Kidney epithelial cell (primary cell): Measurements from ENCODE around the gene NOXA1. TPM values are rescaled to one million over a fixed set of nuclear protein-coding genes. Genes with fewer than 3 reads are reported as not detected.

Experiments used
- DNase-seq: peaks from one replicate; pipeline ENCODE4 v3.0.0-alpha.2; 2010; ENCODE audit warnings: low read depth
- H3K27me3 ChIP-seq: 2 replicates; pipeline ENCODE4 v1.6.0; 2011; ENCODE audit warnings: low read length; ENCODE audit not compliant: control insufficient read depth, insufficient read depth
- H3K36me3 ChIP-seq: 2 replicates; pipeline ENCODE4 v1.5.1; 2011; ENCODE audit warnings: low read length; ENCODE audit not compliant: control insufficient read depth, insufficient read depth
- H3K4me3 ChIP-seq: 2 replicates; pipeline ENCODE4 v1.5.1; 2011; ENCODE audit warnings: low read depth, mild to moderate bottlenecking, control low read depth, low read length
- total RNA-seq: library from RNA; depleted of rRNA; stranded (reverse); fragments of >200 nt; gene quantifications from 2 replicates; pipeline ENCODE4 v1.2.3, GENCODE V29; 2015
- TF ChIP-seq, protein P1 (sequence below): IDR thresholded peaks from 2 replicates; pipeline ENCODE4 v1.5.1; 2011; ENCODE audit warnings: mild to moderate bottlenecking, moderate library complexity, low read length, control low read depth, inconsistent platforms; ENCODE audit not compliant: insufficient read depth, poor library complexity, severe bottlenecking

The NOXA1 gene
- total RNA-seq, 1 donor from 2014 or later, result 0.84 TPM

DNA sequence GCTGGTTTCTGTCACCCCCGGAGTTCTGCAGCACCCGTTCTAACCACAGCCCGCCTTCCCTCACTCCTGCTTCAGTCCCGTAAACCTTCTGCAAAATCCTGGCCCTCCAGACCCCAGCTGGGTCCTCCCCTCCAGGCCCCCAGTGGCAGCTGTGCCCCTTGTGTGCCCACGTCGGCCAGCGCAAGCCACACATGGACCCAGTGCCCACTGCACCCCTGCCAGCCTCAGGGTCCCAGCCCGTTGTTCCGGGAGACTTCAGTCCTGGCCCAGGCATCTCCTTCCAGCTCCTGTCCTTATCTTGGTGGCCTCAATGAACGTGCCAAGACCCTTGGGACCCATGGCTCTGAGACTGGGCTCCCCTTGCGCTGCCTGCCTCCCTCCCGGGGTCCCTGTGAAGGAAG, 43.4 kb upstream of the NOXA1 start:
- H3K4me3 ChIP-seq, result no peak overlapping the region
- TF ChIP-seq, protein P1, sequence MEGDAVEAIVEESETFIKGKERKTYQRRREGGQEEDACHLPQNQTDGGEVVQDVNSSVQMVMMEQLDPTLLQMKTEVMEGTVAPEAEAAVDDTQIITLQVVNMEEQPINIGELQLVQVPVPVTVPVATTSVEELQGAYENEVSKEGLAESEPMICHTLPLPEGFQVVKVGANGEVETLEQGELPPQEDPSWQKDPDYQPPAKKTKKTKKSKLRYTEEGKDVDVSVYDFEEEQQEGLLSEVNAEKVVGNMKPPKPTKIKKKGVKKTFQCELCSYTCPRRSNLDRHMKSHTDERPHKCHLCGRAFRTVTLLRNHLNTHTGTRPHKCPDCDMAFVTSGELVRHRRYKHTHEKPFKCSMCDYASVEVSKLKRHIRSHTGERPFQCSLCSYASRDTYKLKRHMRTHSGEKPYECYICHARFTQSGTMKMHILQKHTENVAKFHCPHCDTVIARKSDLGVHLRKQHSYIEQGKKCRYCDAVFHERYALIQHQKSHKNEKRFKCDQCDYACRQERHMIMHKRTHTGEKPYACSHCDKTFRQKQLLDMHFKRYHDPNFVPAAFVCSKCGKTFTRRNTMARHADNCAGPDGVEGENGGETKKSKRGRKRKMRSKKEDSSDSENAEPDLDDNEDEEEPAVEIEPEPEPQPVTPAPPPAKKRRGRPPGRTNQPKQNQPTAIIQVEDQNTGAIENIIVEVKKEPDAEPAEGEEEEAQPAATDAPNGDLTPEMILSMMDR, result no peak
- no peak for DNase-seq
- H3K27me3 ChIP-seq, result no peaks in the 10 kb centered on the region
- no peaks in the 10 kb centered on the region for H3K36me3 ChIP-seq

DNA sequence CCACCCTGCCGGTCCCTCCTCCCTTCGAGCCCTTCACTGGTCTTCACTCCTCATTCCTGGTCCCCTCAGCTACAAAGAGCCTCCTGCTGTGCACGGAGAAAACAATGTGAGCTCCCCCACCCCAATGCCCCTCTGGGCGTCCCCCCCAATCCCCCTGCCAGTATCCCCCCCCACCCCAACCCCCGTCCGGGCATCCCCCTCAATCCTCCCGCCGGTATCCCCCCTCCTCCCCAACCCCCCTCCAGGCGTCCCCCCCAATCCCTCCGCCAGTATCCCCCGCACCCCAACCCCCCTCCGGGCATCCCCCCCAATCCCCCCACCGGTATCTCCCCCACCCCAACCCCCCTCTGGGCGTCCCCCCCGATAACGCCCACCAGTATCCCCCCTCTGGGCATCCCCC, 43.0 kb upstream of the NOXA1 start:
- Histone ChIP-seq H3K27me3 (no peaks in the 10 kb centered on the region), H3K4me3 (no peak overlapping the region), H3K36me3 (no peaks in the 10 kb centered on the region)
- DNase-seq, result no peak
- TF ChIP-seq, protein P1, result no peak

DNA sequence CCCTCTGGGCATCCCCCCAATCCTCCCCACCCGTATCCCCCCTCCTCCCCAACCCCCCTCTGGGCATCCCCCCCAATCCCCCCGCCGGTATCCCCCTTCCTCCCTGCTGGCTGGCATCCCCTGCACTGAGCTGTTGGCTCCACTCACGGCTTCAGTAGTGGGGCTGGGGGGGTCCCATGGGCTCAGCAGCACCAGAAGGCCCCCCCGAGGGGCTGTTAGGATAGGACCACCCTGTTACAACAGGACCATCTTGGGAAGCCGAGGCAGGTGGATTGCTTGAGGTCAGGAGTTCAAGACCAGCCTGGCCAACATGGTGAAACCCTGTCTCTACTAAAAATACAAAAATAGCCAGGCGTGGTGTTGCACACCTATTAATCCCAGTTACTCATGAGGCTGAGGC, 42.6 kb upstream of the NOXA1 start:
- Histone ChIP-seq H3K27me3 (no peaks in the 10 kb centered on the region), H3K4me3 (no peak overlapping the region), H3K36me3 (no peaks in the 10 kb centered on the region)
- no peak for DNase-seq
- TF ChIP-seq, protein P1, result no peak

DNA sequence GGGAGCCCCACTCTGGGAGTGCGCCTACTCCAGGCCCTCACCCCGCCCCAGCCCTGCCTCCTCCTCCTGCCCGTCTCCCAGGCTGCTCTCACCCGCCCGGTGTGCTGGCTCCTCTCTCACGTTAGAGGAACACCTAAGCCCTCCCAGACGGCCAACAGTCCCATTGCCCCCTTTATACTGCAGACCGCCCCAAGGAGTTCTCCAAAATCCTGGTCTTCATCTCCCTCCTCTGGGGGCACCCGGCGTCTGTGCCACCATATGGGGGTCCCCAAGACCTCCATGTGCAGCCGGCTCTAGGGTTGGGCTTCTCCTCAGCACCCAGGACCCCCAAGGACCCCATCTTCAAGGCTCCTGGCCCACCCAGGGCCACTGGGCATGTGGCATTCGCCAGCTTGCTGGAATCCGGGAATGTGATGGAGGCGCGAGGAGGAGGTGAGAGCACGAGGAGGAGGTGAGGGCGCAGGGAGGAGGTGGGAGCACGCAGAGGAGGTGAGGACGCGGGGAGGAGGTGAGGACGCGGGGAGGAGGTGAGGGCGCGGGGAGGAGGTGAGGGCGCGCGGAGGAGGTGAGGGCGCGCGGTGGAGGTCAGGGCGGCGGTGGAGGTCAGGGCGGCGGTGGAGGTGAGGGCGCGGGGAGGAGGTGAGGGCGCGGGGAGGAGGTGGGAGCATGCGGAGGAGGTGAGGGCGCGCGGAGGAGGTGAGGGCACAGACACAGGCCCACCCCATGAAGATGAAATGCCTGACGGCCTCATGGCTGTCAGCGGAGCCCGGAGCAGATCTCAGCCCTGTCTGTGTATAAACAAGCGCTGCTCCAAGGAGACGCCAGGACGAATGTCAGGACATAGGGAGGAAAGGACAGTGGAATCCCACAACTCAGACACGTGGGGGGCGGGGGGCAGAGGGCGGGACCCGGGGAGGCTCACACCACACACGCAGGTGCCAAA, 41.4 kb upstream of the NOXA1 start:
- H3K4me3 ChIP-seq, result no peak overlapping the region
- TF ChIP-seq, protein P1, result no peak
- H3K36me3 ChIP-seq, result no peaks in the 10 kb centered on the region
- DNase-seq, result no peak
- H3K27me3 ChIP-seq, result no peaks in the 10 kb centered on the region

DNA sequence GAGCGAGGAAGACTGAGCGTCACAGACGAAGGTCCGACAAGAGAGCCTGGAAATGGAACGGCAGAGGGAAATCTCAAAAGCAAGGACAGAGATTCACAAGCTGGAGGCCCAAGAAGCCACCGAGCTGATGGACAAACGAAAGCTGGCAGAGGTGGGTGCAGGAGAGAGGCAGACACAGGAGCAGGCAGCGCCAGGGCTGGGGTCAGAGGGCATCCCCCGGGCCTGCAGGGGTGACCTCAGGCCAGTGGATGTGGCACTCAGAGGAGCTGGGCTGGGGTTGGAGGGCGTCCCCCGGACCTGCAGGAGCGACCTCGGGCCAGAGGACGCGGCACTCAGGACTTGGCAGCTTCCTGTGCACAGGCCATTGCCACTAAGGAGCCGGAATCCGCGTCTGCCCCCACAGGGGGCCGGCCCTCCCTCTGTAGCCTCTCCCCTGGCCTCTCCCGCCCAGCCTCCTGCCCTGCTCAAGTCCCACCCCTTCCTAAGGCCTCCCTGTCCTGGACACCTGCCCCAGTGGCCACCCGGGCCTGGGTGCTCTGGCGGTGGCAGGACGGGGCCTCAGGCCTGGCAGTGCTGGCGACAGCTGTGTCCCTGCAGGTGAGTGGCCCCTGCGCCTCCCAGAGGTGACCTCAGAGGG, 40.6 kb upstream of the NOXA1 start:
- DNase-seq, result no peak
- no peaks in the 10 kb centered on the region for H3K36me3 ChIP-seq

More for the DNA sequence above, 40.6 kb upstream of the NOXA1 start:
- H3K4me3 ChIP-seq, result no peak overlapping the region
- no peaks in the 10 kb centered on the region for H3K27me3 ChIP-seq
- TF ChIP-seq, protein P1, result no peak
